ACC112 (cell line): Measurements from ENCODE around the gene ATP9A.

Experiments
- H2AFZ ChIP-seq: fragments of 200-600 bp; sonication (generic); one replicate; pipeline ENCODE4 v1.6.0; 2017; ENCODE audit warnings: antibody characterized with exemption, low read length; ENCODE audit not compliant: unreplicated experiment
- H3K27ac ChIP-seq: fragments of 200-600 bp; sonication (generic); 2 replicates; pipeline ENCODE4 v1.5.1; 2014; ENCODE audit warnings: low read depth, mild to moderate bottlenecking, antibody characterized with exemption, low read length, moderate library complexity
- H3K27me3 ChIP-seq: fragments of 200-600 bp; sonication (generic); 2 replicates; pipeline ENCODE4 v1.6.1; 2014; ENCODE audit warnings: mild to moderate bottlenecking, antibody characterized with exemption, low read length, moderate library complexity, mixed read lengths; ENCODE audit not compliant: insufficient read depth
- H3K36me3 ChIP-seq: fragments of 200-600 bp; sonication (generic); 2 replicates; pipeline ENCODE4 v1.6.1; 2016; ENCODE audit warnings: mild to moderate bottlenecking, antibody characterized with exemption, low read length, moderate library complexity, mixed read lengths; ENCODE audit not compliant: insufficient read depth
- H3K4me1 ChIP-seq: fragments of 200-600 bp; sonication (generic); one replicate; pipeline ENCODE4 v1.6.1; 2016; ENCODE audit warnings: low read length, mixed read lengths; ENCODE audit not compliant: insufficient read depth, unreplicated experiment, control insufficient read depth
- H3K4me3 ChIP-seq: fragments of 200-600 bp; sonication (generic); 2 replicates; pipeline ENCODE4 v1.5.1; 2014; ENCODE audit warnings: mild to moderate bottlenecking, low read depth, low read length
- H3K79me2 ChIP-seq: fragments of 200-600 bp; sonication (generic); one replicate; pipeline ENCODE4 v1.6.0; 2016; ENCODE audit warnings: low read length; ENCODE audit not compliant: control insufficient read depth, unreplicated experiment, insufficient read depth

ATP9A gene

GRCh38 chr20:51627586-51627985, 140.6 kb downstream of the ATP9A start:
- no peak overlapping the region for H3K27ac ChIP-seq
- peaks cover 4% of the 10 kb centered on the region; the same call in 1 of the 2 replicates for H3K27me3 ChIP-seq
- peaks cover 21% of the 10 kb centered on the region for H3K4me1 ChIP-seq
- no peak overlapping the region for H2AFZ ChIP-seq
- no peaks in the 10 kb centered on the region for H3K36me3 ChIP-seq
- no peak overlapping the region for H3K4me3 ChIP-seq
- no peaks in the 10 kb centered on the region for H3K79me2 ChIP-seq

DNA sequence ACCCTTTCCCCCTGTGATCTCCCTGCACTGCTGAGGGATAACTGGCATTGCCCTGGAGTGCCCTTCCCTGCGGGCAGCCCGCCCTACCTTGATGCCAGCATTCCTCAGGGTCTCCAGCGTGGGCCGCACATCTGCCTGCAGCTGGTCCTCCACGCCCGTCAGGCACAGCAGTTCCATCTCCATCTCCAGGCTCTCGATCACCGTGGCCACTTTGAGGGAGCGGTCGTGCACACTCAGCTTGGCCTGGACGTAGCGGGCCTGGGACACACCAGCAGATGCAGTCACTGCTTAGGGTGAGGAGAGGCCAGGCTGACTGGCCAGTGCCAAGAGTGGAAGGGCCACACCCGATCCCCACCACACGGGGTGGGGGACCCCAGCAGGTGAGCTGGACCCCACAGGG, 143.1 kb downstream of the ATP9A start:
- Histone ChIP-seq H2AFZ (no peak overlapping the region), H3K4me3 (no peak overlapping the region), H3K4me1 (no peaks in the 10 kb centered on the region), H3K27ac (no peak overlapping the region), H3K36me3 (no peaks in the 10 kb centered on the region), H3K79me2 (no peaks in the 10 kb centered on the region), H3K27me3 (peaks cover 4% of the 10 kb centered on the region; the same call in 1 of the 2 replicates)

GRCh38 chr20:51624157-51624731, 143.9 kb downstream of the ATP9A start:
- Histone ChIP-seq H3K36me3 (no peaks in the 10 kb centered on the region), H3K27ac (no peak overlapping the region), H2AFZ (no peak overlapping the region)

GRCh38 chr20:51623255-51623654, 144.9 kb downstream of the ATP9A start:
- H2AFZ ChIP-seq: no peak overlapping the region
- no peaks in the 10 kb centered on the region for H3K27me3 ChIP-seq
- no peaks in the 10 kb centered on the region for H3K4me1 ChIP-seq
- no peak overlapping the region for H3K4me3 ChIP-seq
- H3K27ac ChIP-seq: no peak overlapping the region
- H3K79me2 ChIP-seq: no peaks in the 10 kb centered on the region
- H3K36me3 ChIP-seq: no peaks in the 10 kb centered on the region

More at GRCh38 chr20:51624157-51624731, 143.9 kb downstream of the ATP9A start:
- Histone ChIP-seq H3K4me1 (no peaks in the 10 kb centered on the region), H3K79me2 (no peaks in the 10 kb centered on the region), H3K4me3 (no peak overlapping the region), H3K27me3 (no peaks in the 10 kb centered on the region)

DNA sequence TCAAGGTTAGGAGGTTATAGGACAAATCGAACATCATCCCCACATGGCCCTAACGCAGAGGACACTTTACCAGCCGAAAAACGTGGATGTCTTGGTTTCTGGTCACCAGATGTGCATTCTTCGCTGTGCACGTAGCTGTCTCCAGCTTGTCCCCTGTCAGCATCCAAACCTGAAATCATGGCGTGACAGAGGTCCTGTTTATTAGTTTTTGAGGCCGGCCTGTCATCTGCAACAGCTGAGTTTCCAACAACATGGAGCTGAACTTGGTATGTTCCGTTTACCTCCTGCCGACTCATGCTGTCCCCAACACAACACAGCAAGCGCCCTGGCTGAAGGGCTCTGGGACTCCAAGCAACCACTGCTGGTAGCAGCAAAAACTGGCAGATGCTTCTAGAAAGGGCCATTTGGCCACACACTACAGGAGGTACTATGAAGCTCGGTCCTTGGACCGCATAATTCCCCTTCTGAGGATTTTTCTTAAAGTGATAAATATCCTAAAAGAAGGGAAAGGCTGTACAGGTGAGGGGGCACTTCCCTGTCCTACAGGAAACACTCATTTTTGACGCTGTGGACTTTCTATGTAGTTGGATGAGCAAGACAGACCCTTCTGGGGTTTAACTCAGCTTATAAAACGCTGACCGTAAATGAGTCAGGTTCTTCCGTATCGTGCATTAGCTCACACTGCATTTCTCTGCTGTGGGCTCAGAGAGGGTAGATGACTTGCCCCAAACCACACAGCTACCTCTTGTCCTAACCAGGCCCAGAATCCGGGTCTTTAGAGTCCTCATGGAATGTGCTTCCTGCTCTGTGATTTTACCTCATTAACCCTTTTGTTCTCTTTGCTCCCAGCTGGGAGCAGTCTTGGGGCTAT, 146.0 kb downstream of the ATP9A start:
- H3K4me3 ChIP-seq: no peak overlapping the region
- no peaks in the 10 kb centered on the region for H3K27me3 ChIP-seq
- H3K4me1 ChIP-seq: no peaks in the 10 kb centered on the region
- H3K27ac ChIP-seq: no peak overlapping the region
- no peaks in the 10 kb centered on the region for H3K36me3 ChIP-seq
- H3K79me2 ChIP-seq: no peaks in the 10 kb centered on the region
- no peak overlapping the region for H2AFZ ChIP-seq

- Histone ChIP-seq H3K4me3 (no peak overlapping the region), H3K79me2 (no peaks in the 10 kb centered on the region), H3K36me3 (no peaks in the 10 kb centered on the region), H3K27me3 (no peaks in the 10 kb centered on the region), H2AFZ (no peak overlapping the region), H3K27ac (no peak overlapping the region), H3K4me1 (no peaks in the 10 kb centered on the region)
These were observed 147.8 kb downstream of the ATP9A start for GRCh38 chr20:51620432-51620831.

DNA sequence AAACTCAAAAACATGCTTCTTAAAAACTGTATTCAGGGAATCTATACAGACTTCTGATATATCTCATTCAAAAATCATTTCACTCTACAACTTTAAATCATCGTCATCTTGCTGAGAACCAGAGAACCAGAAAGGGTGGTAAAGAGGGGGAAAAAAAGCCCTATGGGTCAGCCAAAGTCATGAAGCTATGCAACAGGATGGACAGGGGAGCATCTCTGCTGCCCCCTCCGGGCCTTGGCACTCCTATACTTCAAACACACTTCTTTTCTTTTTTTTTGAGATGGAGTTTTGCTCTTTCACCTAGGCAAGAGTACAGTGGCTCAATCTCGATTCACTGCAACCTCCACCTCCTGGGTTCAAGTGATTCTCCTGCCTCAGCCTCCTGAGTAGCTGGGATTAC, 152.1 kb downstream of the ATP9A start:
- no peaks in the 10 kb centered on the region for H3K79me2 ChIP-seq
- H3K27me3 ChIP-seq: no peaks in the 10 kb centered on the region
- H3K4me3 ChIP-seq: no peak overlapping the region
- no peak overlapping the region for H2AFZ ChIP-seq
- no peak overlapping the region for H3K27ac ChIP-seq
- H3K36me3 ChIP-seq: no peaks in the 10 kb centered on the region
- H3K4me1 ChIP-seq: no peaks in the 10 kb centered on the region

DNA sequence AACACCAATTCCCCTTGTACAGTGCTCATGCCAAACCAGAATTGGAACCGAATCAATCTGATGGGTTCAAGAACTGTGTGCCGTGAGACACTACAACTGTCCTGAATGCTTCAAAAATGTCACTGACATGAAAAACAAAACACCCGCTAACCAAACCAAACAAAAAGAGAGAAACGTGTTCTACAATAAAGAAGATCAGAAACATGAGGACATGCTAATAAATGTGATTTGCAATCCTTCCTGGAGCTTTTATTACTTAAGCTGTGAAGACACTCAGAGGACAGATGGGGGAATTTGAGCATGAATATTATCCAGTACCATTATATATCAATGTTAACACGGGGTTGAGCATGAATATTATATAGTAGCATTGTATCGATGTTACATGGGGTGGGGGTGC, 153.5 kb downstream of the ATP9A start:
- Histone ChIP-seq H3K27me3 (no peaks in the 10 kb centered on the region), H3K4me3 (no peak overlapping the region), H2AFZ (no peak overlapping the region)

DNA sequence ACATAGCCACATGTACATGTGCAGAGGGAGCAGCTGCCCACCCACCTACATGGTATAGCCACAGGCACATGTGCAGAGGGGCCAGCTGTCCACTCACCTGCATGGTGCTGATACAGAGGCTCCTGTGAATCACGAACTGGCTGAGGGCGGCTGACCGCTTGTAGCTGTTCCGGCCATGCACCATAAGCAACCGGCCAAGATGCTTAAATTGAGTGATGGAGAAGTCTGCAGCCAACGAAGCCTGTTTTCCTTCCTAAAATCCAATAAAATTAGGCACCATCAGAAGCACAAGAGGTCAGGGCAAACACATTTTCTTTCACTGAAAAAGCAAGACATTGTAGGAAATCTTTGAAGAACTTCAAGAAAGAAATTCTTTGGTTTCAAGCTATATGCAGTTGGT, 154.6 kb downstream of the ATP9A start:
- Histone ChIP-seq H3K4me1 (no peaks in the 10 kb centered on the region), H3K27ac (no peak overlapping the region), H2AFZ (no peak overlapping the region), H3K27me3 (no peaks in the 10 kb centered on the region), H3K4me3 (no peak overlapping the region), H3K79me2 (no peaks in the 10 kb centered on the region), H3K36me3 (no peaks in the 10 kb centered on the region)

More for the DNA sequence above, 153.5 kb downstream of the ATP9A start:
- H3K36me3 ChIP-seq: no peaks in the 10 kb centered on the region
- no peaks in the 10 kb centered on the region for H3K4me1 ChIP-seq
- H3K79me2 ChIP-seq: no peaks in the 10 kb centered on the region
- no peak overlapping the region for H3K27ac ChIP-seq

GRCh38 chr20:51612896-51613295, 155.3 kb downstream of the ATP9A start:
- Histone ChIP-seq H3K79me2 (no peaks in the 10 kb centered on the region), H3K4me1 (no peaks in the 10 kb centered on the region), H3K27ac (no peak overlapping the region), H3K27me3 (no peaks in the 10 kb centered on the region), H3K36me3 (no peaks in the 10 kb centered on the region), H3K4me3 (no peak overlapping the region), H2AFZ (no peak overlapping the region)

GRCh38 chr20:51611625-51611890, 156.6 kb downstream of the ATP9A start:
- Histone ChIP-seq H3K36me3 (no peaks in the 10 kb centered on the region), H3K27me3 (no peaks in the 10 kb centered on the region), H3K27ac (no peak overlapping the region), H2AFZ (no peak overlapping the region), H3K79me2 (no peaks in the 10 kb centered on the region), H3K4me3 (no peak overlapping the region), H3K4me1 (no peaks in the 10 kb centered on the region)
